ENCODE results near the gene KRT6A.
"Not testable (repeated sequence)": the region's sequence is repeated elsewhere in the genome, so short reads cannot be mapped to it uniquely, and the experiment has no call there.

The KRT6A gene

GRCh38 chr12:52494518-52494917 is 1.5 kb upstream of the KRT6A start:
- POLR2A ChIA-PET (ENCODE audit: low non-redundant PET): interaction anchor here (1.5 kb wide), 1 partner anchor 18 kb away, joined by 3 read pairs; no protein-coding TSS in a partner anchor
- CTCF ChIA-PET: interaction anchor here (0.7 to 1.4 kb wide), 4 partner anchors 28 to 488 kb away, joined by 3 to 6 read pairs (median 4); no protein-coding TSS in a partner anchor
- H3K27ac ChIP-seq: peak overlapping the region; percentile 100
- DNase-seq (ENCODE audit: low spot score): peak; percentile 86
- TF ChIP-seq, protein P1, sequence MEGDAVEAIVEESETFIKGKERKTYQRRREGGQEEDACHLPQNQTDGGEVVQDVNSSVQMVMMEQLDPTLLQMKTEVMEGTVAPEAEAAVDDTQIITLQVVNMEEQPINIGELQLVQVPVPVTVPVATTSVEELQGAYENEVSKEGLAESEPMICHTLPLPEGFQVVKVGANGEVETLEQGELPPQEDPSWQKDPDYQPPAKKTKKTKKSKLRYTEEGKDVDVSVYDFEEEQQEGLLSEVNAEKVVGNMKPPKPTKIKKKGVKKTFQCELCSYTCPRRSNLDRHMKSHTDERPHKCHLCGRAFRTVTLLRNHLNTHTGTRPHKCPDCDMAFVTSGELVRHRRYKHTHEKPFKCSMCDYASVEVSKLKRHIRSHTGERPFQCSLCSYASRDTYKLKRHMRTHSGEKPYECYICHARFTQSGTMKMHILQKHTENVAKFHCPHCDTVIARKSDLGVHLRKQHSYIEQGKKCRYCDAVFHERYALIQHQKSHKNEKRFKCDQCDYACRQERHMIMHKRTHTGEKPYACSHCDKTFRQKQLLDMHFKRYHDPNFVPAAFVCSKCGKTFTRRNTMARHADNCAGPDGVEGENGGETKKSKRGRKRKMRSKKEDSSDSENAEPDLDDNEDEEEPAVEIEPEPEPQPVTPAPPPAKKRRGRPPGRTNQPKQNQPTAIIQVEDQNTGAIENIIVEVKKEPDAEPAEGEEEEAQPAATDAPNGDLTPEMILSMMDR (conservative IDR thresholded peaks at IDR 0.05; ENCODE audit: low read depth): no peak

GRCh38 chr12:52494100-52494499 is 1.0 kb upstream of the KRT6A start:
- no peak for DNase-seq (ENCODE audit: low spot score)
- ChIA-PET POLR2A (ENCODE audit: low non-redundant PET) (interaction anchor here (1.5 kb wide), 1 partner anchor 18 kb away, joined by 3 read pairs; no protein-coding TSS in a partner anchor), CTCF (interaction anchor here (0.7 to 1.4 kb wide), 4 partner anchors 28 to 489 kb away, joined by 3 to 6 read pairs (median 3); no protein-coding TSS in a partner anchor)
- TF ChIP-seq, protein P1 (conservative IDR thresholded peaks at IDR 0.05; ENCODE audit: low read depth): no peak
- peak overlapping the region; percentile 100 for H3K27ac ChIP-seq

DNA sequence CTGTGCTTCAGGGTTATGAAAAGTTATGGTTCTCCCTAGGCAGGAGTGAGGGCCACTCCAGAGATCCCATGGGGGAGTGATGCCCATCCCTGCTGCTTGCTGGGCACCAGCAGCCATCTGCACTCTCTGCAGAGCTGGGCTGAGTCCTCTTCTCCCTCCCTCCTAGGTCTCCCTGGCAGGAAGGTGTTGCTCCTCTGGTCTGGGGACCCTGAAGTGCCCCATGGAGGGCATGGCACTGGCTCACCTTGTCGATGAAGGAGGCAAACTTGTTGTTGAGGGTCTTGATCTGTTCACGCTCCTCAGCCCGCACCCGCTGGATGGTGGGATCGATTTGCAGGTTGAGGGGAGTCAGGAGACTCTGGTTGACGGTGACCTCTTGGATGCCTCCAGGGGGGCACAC is 652 bp downstream of the KRT6A start:
- not testable (repeated sequence) for DNase-seq (ENCODE audit: low spot score)
- POLR2A ChIA-PET (ENCODE audit: low non-redundant PET): interaction anchor here (1.0 kb wide), 1 partner anchor 29 kb away, joined by 4 read pairs; no protein-coding TSS in a partner anchor
- CTCF ChIA-PET: interaction anchor here (1.0 kb wide), 1 partner anchor 387 kb away, joined by 3 read pairs; no protein-coding TSS in a partner anchor
- peak overlapping the region; percentile 100 for H3K27ac ChIP-seq

DNA sequence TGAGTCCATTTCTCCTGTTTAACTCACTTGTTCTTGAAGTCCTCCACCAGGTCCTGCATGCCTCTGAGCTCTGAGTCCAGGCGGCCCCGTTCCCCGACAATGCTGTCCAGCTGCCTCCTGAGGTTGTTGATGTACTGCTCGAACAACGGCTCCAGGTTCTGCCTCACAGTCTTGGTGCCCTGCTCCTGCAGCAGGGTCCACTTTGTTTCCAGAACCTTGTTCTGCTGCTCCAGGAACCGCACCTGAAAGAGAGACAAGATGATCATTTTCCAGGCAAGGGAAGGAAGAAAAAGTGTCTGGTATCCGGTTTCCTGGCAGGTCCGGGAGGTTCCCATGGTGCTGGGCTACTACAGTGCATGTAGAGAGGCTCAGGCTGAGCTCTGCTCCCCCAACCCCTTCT is 1.6 kb downstream of the KRT6A start:
- H3K27ac ChIP-seq: peak overlapping the region; percentile 100
- POLR2A ChIA-PET (ENCODE audit: low non-redundant PET); DNase-seq (ENCODE audit: low spot score); CTCF ChIA-PET: not testable (repeated sequence)

DNA sequence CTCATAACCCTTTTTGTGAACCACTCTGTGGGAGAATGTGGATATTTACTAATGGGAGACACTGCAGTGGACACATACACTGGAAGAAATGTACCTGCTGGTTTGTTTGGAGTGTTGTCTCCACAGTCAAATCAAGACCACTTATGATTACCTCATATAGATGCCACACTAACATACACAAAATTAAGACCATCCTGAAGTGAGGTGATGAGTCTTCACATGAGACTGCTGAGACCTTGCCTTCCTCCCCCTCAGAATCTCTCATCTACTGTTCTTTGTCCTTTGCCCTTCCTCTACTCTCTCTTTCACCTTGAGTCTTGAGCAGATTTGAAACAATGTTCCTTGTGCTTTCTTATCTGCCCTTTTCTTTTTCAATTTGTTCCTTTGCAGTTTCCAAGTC is 4.3 kb downstream of the KRT6A start:
- peak overlapping the region; percentile 100 for H3K27ac ChIP-seq
- DNase-seq (ENCODE audit: low spot score): no peak
- ChIA-PET POLR2A (ENCODE audit: low non-redundant PET) (no interaction called here), CTCF (no interaction called here)
- TF ChIP-seq, protein P1 (conservative IDR thresholded peaks at IDR 0.05; ENCODE audit: low read depth): no peak

- POLR2A ChIA-PET (ENCODE audit: low non-redundant PET): not testable (repeated sequence)
These were observed 5.2 kb downstream of the KRT6A start for GRCh38 chr12:52487744-52488443.

DNA sequence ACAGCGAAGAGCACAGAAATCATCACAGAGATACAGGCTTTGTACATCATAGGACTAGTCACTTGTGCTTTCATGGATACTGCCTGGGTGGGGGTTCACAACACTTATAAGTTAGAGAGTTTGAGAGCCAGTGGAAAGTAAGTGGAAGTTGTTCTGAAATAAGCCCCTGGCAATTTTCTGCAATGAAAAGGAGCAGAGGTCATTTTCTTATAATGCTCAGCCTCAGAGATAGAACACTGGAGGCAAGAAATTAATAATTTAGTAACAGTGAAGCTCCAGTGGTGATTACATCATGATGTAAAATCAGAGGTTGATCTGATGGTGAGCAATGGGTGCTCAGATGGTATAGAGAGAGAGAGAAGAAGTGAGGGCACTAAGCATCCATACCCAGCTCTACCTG is 5.8 kb downstream of the KRT6A start:
- ChIA-PET CTCF (interaction anchor here (0.6 to 1.1 kb wide), 2 partner anchors 9 to 40 kb away, joined by 3 to 5 read pairs; no protein-coding TSS in a partner anchor), POLR2A (ENCODE audit: low non-redundant PET) (no interaction called here)
- TF ChIP-seq, protein P1 (conservative IDR thresholded peaks at IDR 0.05; ENCODE audit: low read depth): no peak
- no peak for DNase-seq (ENCODE audit: low spot score)
- H3K27ac ChIP-seq: peak overlapping the region; percentile 69

More at GRCh38 chr12:52487744-52488443, 5.2 kb downstream of the KRT6A start:
- peak overlapping the region; percentile 69 for H3K27ac ChIP-seq
- not testable (repeated sequence) for DNase-seq (ENCODE audit: low spot score)
- CTCF ChIA-PET: interaction anchor here (1.1 kb wide), 1 partner anchor 9 kb away, joined by 5 read pairs; no protein-coding TSS in a partner anchor
